Esophagus muscularis mucosa (tissue), 4 donors: ENCODE measurements around the gene TMTC2.

Source experiments
- CTCF ChIP-seq, 3 experiments: fragments of 200-600 bp in 2 of 3; fragments of 450-650 bp in 1 of 3; sonication (generic) in 2 of 3; IDR thresholded peaks; one replicate each; pipeline ENCODE4 v1.5.1; 2017 to 2019; ENCODE audit warnings: antibody characterized with exemption in 3 of 3, mild to moderate bottlenecking in 2 of 3, moderate library complexity in 1 of 3
- EP300 ChIP-seq: sonication (generic); formaldehyde crosslinking; IDR thresholded peaks from one replicate; pipeline ENCODE4 v1.6.1; 2017; ENCODE audit warnings: antibody characterized with exemption
- POLR2A ChIP-seq: fragments of 450-650 bp; IDR thresholded peaks from one replicate; pipeline ENCODE4 v1.6.1; 2017; ENCODE audit warnings: antibody characterized with exemption, moderate library complexity, mild to moderate bottlenecking, low read depth
- POLR2AphosphoS5 ChIP-seq, 2 donors: sonication (generic); formaldehyde crosslinking; IDR thresholded peaks; one replicate each; pipeline ENCODE4 v1.6.1; 2017; ENCODE audit warnings: antibody characterized with exemption in 2 of 2

- TF ChIP-seq CTCF (IDR thresholded peaks at IDR 0.05) (no peak), POLR2A (no peak), POLR2AphosphoS5 (IDR thresholded peaks at IDR 0.05) (no peak), EP300 (no peak)
Measured at GRCh38 chr12:82959821-82960220, 273.1 kb downstream of the TMTC2 start.
